Transverse colon (tissue), 4 donors: ENCODE data around the gene MMP11. TPM values are rescaled to one million over a fixed set of nuclear protein-coding genes. Genes with fewer than 3 reads are reported as not detected.

Source experiments
- DNase-seq: peaks from one replicate; pipeline ENCODE4 v3.0.0-alpha.2; 2019
- H3K27ac ChIP-seq, 4 donors: fragments of 200-600 bp; sonication (generic); 2 replicates each; pipeline ENCODE4 v1.5.1; 2016 to 2018; ENCODE audit warnings: inconsistent platforms in 4 of 4
- H3K27me3 ChIP-seq: fragments of 200-600 bp; sonication (generic); 2 replicates; pipeline ENCODE4 v1.5.1; 2017; ENCODE audit warnings: inconsistent platforms
- H3K36me3 ChIP-seq, 4 donors: fragments of 200-600 bp; sonication (generic); 2 replicates each; pipeline ENCODE4 v1.5.1; 2017 to 2019; ENCODE audit warnings: inconsistent platforms in 4 of 4
- H3K4me1 ChIP-seq, 4 donors: fragments of 200-600 bp; sonication (generic); 2 replicates each; pipeline ENCODE4 v1.5.1; 2017 to 2020; ENCODE audit warnings: inconsistent platforms in 4 of 4
- H3K4me3 ChIP-seq, 4 donors: fragments of 200-600 bp; sonication (generic); 1 replicate in 1 of 4; 2 replicates in 3 of 4; pipeline versions ENCODE4 v1.5.1 to v1.6.1; 2017 to 2019; ENCODE audit warnings: inconsistent platforms in 4 of 4
- H3K9me3 ChIP-seq, 2 donors: fragments of 200-600 bp; sonication (generic); 2 replicates each; pipeline ENCODE4 v1.5.1; 2017 to 2019; ENCODE audit warnings: inconsistent platforms in 2 of 2
- EP300 ChIP-seq: sonication (generic); formaldehyde crosslinking; IDR thresholded peaks from one replicate; pipeline ENCODE4 v1.6.1; 2017; ENCODE audit warnings: antibody characterized with exemption, low read depth
- POLR2A ChIP-seq: fragments of 450-650 bp; IDR thresholded peaks from one replicate; pipeline ENCODE4 v1.6.1; 2016; ENCODE audit warnings: antibody characterized with exemption, mild to moderate bottlenecking, moderate library complexity
- POLR2AphosphoS5 ChIP-seq, 3 donors: sonication (generic); formaldehyde crosslinking; IDR thresholded peaks; one replicate each; pipeline ENCODE4 v1.6.1; 2016; ENCODE audit warnings: antibody characterized with exemption in 3 of 3
- WGBS, 2 donors: methylation state at CpG; one replicate each; pipeline ENCODE4 v1.1.5; 2018; ENCODE audit warnings: low coverage in 1 of 2; 5-methylcytosine and 5-hydroxymethylcytosine counted together
- in situ Hi-C, 4 donors: fragments of 200-750 bp; cut with MboI; loops; one replicate each; pipeline versions ENCODE4 v1.15.0 to v1.15.1; 2017; ENCODE audit warnings: low sequenced_read_pairs in 3 of 4, low pct_ligation_motif_present in 1 of 4, low pct_unique_long_range_greater_than_20kb in 1 of 4
- intact Hi-C: fragments of 100-400 bp; cut with DNase I; formaldehyde crosslinking; loops from one replicate; pipeline ENCODE4 v1.15.1; 2023; ENCODE audit warnings: low total_unique reads
- total RNA-seq, 4 donors: library from RNA; depleted of rRNA; stranded (reverse); fragments of >200 nt; gene quantifications; one replicate each; pipeline ENCODE4 v1.1.0, GENCODE V29; 2016
- TF ChIP-seq, protein P1 (sequence below), 5 experiments: fragments of 200-600 bp in 3 of 5; fragments of 450-650 bp in 2 of 5; sonication (generic) in 3 of 5; IDR thresholded peaks; 1 replicate in 2 of 5; 2 replicates in 3 of 5; pipeline ENCODE4 v1.5.1; 2016 to 2017; ENCODE audit warnings: antibody characterized with exemption in 5 of 5, inconsistent platforms in 3 of 5, mild to moderate bottlenecking in 2 of 5, moderate library complexity in 1 of 5

Gene MMP11
- total RNA-seq, 4 donors from 2014 or later: 1.2 to 2.2 (median 1.6) TPM

DNA sequence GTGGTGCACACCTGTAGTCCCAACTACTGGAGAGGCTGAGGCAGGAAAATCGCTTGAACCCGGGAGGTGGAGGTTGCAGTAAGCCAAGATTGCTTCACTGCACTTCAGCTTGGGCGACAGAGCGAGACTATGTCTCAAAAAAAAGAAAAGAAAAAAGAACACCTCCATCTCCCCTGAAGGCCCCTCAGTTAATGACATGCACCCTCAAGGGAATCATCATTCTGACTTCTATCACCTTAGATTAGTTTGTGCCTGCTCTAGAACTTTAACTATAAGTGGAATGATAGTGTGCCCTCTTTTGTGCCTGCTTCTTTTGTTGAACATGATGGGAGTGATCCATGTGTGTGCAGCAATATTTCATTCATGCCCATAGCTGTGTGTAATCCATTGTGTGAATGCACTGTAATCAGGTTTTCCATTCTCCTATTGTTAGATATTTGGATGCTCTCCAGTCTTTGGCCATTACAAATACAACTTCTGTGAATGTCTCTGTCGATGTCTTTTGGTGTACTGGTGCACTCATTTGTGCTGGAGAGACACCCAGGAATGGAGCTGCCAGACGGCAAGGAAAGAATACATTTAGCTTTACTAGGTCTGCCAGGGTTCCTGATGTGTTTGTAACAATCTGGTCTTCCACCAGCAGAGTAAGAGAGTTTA is 17.5 kb upstream of the MMP11 start:
- DNase-seq: no peak
- 67 to 69% methylated on average over 2 to 6 of the region's 6 CpGs for WGBS, 2 donors
- H3K27ac ChIP-seq: no peak overlapping the region
- H3K27me3 ChIP-seq: no peaks in the 10 kb centered on the region
- TF ChIP-seq POLR2A: no peak
- no peak for TF ChIP-seq POLR2AphosphoS5 (IDR thresholded peaks at IDR 0.05)
- no peak for TF ChIP-seq EP300
- TF ChIP-seq, protein P1, sequence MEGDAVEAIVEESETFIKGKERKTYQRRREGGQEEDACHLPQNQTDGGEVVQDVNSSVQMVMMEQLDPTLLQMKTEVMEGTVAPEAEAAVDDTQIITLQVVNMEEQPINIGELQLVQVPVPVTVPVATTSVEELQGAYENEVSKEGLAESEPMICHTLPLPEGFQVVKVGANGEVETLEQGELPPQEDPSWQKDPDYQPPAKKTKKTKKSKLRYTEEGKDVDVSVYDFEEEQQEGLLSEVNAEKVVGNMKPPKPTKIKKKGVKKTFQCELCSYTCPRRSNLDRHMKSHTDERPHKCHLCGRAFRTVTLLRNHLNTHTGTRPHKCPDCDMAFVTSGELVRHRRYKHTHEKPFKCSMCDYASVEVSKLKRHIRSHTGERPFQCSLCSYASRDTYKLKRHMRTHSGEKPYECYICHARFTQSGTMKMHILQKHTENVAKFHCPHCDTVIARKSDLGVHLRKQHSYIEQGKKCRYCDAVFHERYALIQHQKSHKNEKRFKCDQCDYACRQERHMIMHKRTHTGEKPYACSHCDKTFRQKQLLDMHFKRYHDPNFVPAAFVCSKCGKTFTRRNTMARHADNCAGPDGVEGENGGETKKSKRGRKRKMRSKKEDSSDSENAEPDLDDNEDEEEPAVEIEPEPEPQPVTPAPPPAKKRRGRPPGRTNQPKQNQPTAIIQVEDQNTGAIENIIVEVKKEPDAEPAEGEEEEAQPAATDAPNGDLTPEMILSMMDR (IDR thresholded peaks at IDR 0.05): no peak
- no peaks in the 10 kb centered on the region for H3K36me3 ChIP-seq
- no peak overlapping the region for H3K4me3 ChIP-seq
- in situ Hi-C loops (no loop called here), intact Hi-C loops (no loop called here)
- peaks cover 6 to 16% (median 11%) of the 10 kb centered on the region in 4 donors for H3K4me1 ChIP-seq
- H3K9me3 ChIP-seq: no peaks in the 10 kb centered on the region

DNA sequence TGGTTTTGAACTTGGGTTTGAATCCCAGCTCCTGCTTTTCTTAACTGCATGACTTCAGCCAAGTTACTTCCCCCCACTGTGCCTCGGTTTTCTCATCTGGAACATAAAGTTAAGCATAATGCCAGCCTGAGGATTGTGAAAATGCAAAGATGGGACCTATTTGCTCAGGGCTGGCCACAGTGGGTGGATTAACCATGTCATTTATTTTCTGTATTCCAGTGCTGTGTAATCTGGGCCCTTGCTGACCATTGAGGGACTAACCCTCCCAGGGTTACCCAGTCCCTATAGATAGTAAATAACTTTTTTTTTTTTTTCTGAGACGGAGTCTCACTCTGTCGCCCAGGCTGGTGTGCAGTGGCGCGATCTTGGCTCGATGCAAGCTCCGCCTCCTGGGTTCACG is 16.9 kb upstream of the MMP11 start:
- no peak for TF ChIP-seq EP300
- TF ChIP-seq POLR2A: no peak
- TF ChIP-seq, protein P1 (IDR thresholded peaks at IDR 0.05): no peak
- no peak for TF ChIP-seq POLR2AphosphoS5 (IDR thresholded peaks at IDR 0.05)
- Histone ChIP-seq H3K36me3 (no peaks in the 10 kb centered on the region), H3K27ac (no peak overlapping the region), H3K4me1 (peaks cover 3 to 10% (median 7%) of the 10 kb centered on the region in 4 donors), H3K9me3 (no peaks in the 10 kb centered on the region), H3K27me3 (no peaks in the 10 kb centered on the region), H3K4me3 (no peak overlapping the region)
- intact Hi-C loops: no loop called here
- in situ Hi-C loops: no loop called here
- WGBS, 2 donors: 40 to 81% methylated on average over 1 to 8 of the region's 8 CpGs
- no peak for DNase-seq

DNA sequence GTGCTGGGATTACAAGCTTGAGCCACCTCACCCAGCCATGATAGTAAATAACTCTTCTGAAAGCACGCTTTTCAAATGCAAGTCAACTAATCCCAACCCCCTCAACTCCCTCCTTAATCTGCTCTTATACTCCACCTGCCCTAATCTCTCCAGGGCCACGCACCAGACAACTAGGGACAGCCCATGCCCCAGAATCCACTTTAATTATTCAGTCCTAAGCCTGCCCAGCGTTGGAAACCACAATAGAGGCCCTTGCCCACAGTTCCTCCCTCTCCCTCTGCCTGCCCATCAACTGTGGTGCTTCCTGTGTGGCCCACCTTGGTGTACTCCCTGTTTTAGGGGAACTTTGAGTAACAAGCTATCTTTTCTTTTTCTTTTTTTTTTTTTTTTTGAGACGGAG is 15.8 kb upstream of the MMP11 start:
- Histone ChIP-seq H3K27me3 (no peaks in the 10 kb centered on the region), H3K4me3 (no peak overlapping the region), H3K27ac (no peak overlapping the region), H3K36me3 (no peaks in the 10 kb centered on the region), H3K9me3 (no peaks in the 10 kb centered on the region), H3K4me1 (peaks cover 0 to 3% (median 2%) of the 10 kb centered on the region in 4 donors)
- in situ Hi-C loops (no loop called here), intact Hi-C loops (no loop called here)
- 53 to 75% methylated on average over 3 to 4 of the region's 4 CpGs for WGBS, 2 donors
- TF ChIP-seq POLR2A (no peak), POLR2AphosphoS5 (IDR thresholded peaks at IDR 0.05) (no peak), EP300 (no peak)
- TF ChIP-seq, protein P1 (IDR thresholded peaks at IDR 0.05): no peak
- DNase-seq: no peak

DNA sequence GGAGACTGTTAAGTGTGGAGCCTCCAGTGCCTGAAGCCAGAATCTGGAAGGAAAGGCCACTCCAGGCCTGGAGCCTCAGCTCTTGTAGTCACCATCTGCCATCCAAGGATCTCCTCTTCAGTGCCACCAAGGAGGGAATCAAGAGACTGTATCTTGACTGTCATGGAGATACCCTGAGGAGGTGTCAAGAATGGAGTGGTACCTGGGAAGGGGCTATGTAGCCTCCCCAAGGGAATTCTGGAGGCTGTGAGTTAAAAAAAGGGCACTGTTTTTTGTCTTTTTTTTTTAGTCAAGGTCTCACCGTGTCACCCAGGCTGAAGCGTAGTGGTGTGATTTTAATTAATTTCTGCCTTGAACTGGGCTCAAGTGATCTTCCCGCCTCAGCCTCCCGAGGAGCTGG is 13.1 kb upstream of the MMP11 start:
- intact Hi-C loops: no loop called here

More for the DNA sequence above, 13.1 kb upstream of the MMP11 start:
- H3K36me3 ChIP-seq: no peaks in the 10 kb centered on the region
- no peak for TF ChIP-seq POLR2AphosphoS5 (IDR thresholded peaks at IDR 0.05)
- TF ChIP-seq EP300: no peak
- TF ChIP-seq, protein P1 (IDR thresholded peaks at IDR 0.05): no peak
- TF ChIP-seq POLR2A: no peak
- H3K4me3 ChIP-seq: no peak overlapping the region
- H3K4me1 ChIP-seq: peaks cover 0 to 20% (median 9%) of the 10 kb centered on the region in 4 donors
- no peaks in the 10 kb centered on the region for H3K9me3 ChIP-seq
- no peaks in the 10 kb centered on the region for H3K27me3 ChIP-seq
- DNase-seq: no peak
- no peak overlapping the region for H3K27ac ChIP-seq
- WGBS, 2 donors: 70 to 86% methylated on average over 2 to 4 of the region's 4 CpGs
- in situ Hi-C loops: no loop called here
